Stomach (tissue), 9 donors: ENCODE measurements around the gene ARMC3. TPM values are rescaled to one million over a fixed set of nuclear protein-coding genes. Genes with fewer than 3 reads are reported as not detected.

ENCODE experiments used
- DNase-seq, 2 donors: peaks; one replicate each; pipeline versions ENCODE4 v3.0.0 to v3.0.0-alpha.2; 2013 to 2019
- H3K27ac ChIP-seq, 5 donors: fragments of 200-600 bp in 4 of 5; sonication (generic) in 4 of 5; one replicate each; pipeline ENCODE4 v1.5.1; 2013 to 2019; ENCODE audit warnings: mild to moderate bottlenecking in 1 of 5, moderate library complexity in 1 of 5
- H3K27me3 ChIP-seq, 3 donors: fragments of 200-600 bp; sonication (generic); one replicate each; pipeline ENCODE4 v1.5.1; 2017 to 2019; ENCODE audit warnings: mixed run types in 1 of 3
- H3K36me3 ChIP-seq, 4 donors: fragments of 200-600 bp; sonication (generic); 1 replicate in 3 of 4; 2 replicates in 1 of 4; pipeline ENCODE4 v1.5.1; 2016 to 2019
- H3K4me1 ChIP-seq, 4 donors: fragments of 200-600 bp; sonication (generic); one replicate each; pipeline ENCODE4 v1.5.1; 2016 to 2019
- H3K4me3 ChIP-seq, 4 donors: fragments of 200-600 bp; sonication (generic) in 3 of 4; one replicate each; pipeline ENCODE4 v1.5.1; 2016 to 2019; ENCODE audit warnings: mild to moderate bottlenecking in 1 of 4
- H3K9me3 ChIP-seq, 4 donors: fragments of 200-600 bp; sonication (generic); one replicate each; pipeline ENCODE4 v1.5.1; 2016 to 2019
- EP300 ChIP-seq: sonication (generic); formaldehyde crosslinking; IDR thresholded peaks from one replicate; pipeline ENCODE4 v1.6.1; 2017; ENCODE audit warnings: antibody characterized with exemption
- POLR2A ChIP-seq, 4 donors: fragments of 450-650 bp; IDR thresholded peaks; one replicate each; pipeline ENCODE4 v1.6.1; 2016; ENCODE audit warnings: antibody characterized with exemption in 4 of 4, control low read depth in 2 of 4, mild to moderate bottlenecking in 1 of 4, moderate library complexity in 1 of 4
- POLR2AphosphoS5 ChIP-seq, 3 donors: sonication (generic); formaldehyde crosslinking; IDR thresholded peaks; one replicate each; pipeline ENCODE4 v1.6.1; 2016; ENCODE audit warnings: antibody characterized with exemption in 3 of 3
- WGBS, 5 donors: extraction: QIAGEN DNeasy Blood & Tissue Kit in 3 of 5; methylation state at CpG; one replicate each; pipeline versions ENCODE4 v1.1.5 to v1.1.7; 2013 to 2018; 5-methylcytosine and 5-hydroxymethylcytosine counted together
- intact Hi-C: fragments of 100-400 bp; cut with DNase I; formaldehyde crosslinking; loops from one replicate; pipeline ENCODE4 v1.15.1; 2023; ENCODE audit warnings: low total_unique reads
- polyA plus RNA-seq, 3 donors: library from polyadenylated mRNA; stranded (reverse); fragments of 200-250 nt; gene quantifications; one replicate each; pipeline ENCODE4 v1.2.3, GENCODE V29; 2013
- total RNA-seq, 5 donors: library from RNA; depleted of rRNA; stranded (reverse); fragments of >200 nt; gene quantifications; one replicate each; pipeline versions ENCODE4 v1.1.0 to v1.2.3, GENCODE V29; 2014 to 2016
- TF ChIP-seq, protein P1 (sequence below), 7 experiments: fragments of 450-650 bp in 4 of 7; fragments of 200-600 bp in 3 of 7; sonication (generic) in 3 of 7; IDR thresholded peaks; one replicate each; pipeline ENCODE4 v1.5.1; 2016 to 2019; ENCODE audit warnings: antibody characterized with exemption in 7 of 7, control low read depth in 2 of 7, mild to moderate bottlenecking in 1 of 7
- donor health status: healthy with polysubstance abuse.
- donor health status: Bipolar disorder and iron deficiency.
- donor health status: healthy.

ARMC3 gene
- total and polyA plus RNA-seq, 8 donors = not detected

DNA sequence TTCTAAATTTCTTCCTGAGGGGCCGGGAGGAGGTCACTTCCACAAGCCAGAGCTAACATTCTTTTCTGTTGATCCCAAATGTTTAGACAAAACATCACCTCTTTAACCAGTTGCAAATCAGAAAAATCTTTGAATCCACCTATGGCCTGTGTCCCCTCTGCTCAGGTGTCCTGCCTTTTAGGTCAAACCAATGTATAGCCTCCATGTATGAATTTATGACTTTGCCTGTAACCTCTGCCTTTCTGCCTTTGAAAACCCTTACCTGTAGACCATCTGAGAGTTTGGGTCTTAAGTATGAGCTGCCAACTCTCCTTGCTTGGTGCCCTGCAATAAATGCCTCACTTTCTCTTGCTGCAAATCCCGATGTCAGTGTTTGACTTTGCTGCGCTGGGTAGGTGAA, 123.4 kb downstream of the ARMC3 start:
- WGBS, 5 donors = 91 to 96% (median 93%) methylated on average over 3 of the region's 3 CpGs
- TF ChIP-seq EP300 (no peak), POLR2A (IDR thresholded peaks at IDR 0.05) (no peak), POLR2AphosphoS5 (IDR thresholded peaks at IDR 0.05) (no peak)
- TF ChIP-seq, protein P1, sequence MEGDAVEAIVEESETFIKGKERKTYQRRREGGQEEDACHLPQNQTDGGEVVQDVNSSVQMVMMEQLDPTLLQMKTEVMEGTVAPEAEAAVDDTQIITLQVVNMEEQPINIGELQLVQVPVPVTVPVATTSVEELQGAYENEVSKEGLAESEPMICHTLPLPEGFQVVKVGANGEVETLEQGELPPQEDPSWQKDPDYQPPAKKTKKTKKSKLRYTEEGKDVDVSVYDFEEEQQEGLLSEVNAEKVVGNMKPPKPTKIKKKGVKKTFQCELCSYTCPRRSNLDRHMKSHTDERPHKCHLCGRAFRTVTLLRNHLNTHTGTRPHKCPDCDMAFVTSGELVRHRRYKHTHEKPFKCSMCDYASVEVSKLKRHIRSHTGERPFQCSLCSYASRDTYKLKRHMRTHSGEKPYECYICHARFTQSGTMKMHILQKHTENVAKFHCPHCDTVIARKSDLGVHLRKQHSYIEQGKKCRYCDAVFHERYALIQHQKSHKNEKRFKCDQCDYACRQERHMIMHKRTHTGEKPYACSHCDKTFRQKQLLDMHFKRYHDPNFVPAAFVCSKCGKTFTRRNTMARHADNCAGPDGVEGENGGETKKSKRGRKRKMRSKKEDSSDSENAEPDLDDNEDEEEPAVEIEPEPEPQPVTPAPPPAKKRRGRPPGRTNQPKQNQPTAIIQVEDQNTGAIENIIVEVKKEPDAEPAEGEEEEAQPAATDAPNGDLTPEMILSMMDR (IDR thresholded peaks at IDR 0.05) = no peak
- no peak overlapping the region for H3K4me3 ChIP-seq
- H3K9me3 ChIP-seq = no peaks in the 10 kb centered on the region
- intact Hi-C loops = no loop called here
- H3K4me1 ChIP-seq = peaks cover 0 to 12% (median 2%) of the 10 kb centered on the region in 4 donors
- DNase-seq = no peak
- H3K27me3 ChIP-seq = no peaks in the 10 kb centered on the region
- no peaks in the 10 kb centered on the region for H3K36me3 ChIP-seq
- no peak overlapping the region for H3K27ac ChIP-seq

DNA sequence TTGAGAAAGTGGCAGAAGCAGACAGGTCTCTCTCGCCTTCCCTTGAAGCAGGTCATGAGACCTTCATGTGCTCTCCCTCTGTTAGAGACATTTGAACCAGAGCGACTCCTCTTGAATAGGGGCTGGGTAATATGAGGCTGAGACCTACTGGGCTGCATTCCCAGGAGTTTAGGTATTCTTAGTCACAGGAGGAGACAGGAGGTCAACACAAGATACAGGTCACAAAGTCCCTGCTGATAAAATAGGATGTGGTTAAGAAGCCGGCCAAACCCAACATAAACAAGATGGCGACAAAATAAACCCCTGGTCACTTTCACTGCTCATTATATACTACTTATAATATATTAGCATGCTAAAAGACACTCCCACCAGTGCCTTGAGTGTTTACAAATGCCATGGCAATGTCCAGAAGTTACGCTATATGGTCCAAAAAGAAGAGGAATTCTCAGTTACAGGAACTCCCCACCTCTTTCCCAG, 124.0 kb downstream of the ARMC3 start:
- 77 to 87% (median 86%) methylated on average over 5 of the region's 5 CpGs for WGBS, 5 donors
- intact Hi-C loops = no loop called here
- Histone ChIP-seq H3K4me1 (peaks cover 0 to 11% (median 2%) of the 10 kb centered on the region in 4 donors), H3K27me3 (no peaks in the 10 kb centered on the region), H3K9me3 (no peaks in the 10 kb centered on the region), H3K27ac (no peak overlapping the region), H3K36me3 (no peaks in the 10 kb centered on the region), H3K4me3 (no peak overlapping the region)
- TF ChIP-seq, protein P1 (IDR thresholded peaks at IDR 0.05) = no peak
- TF ChIP-seq EP300 (no peak), POLR2A (IDR thresholded peaks at IDR 0.05) (no peak), POLR2AphosphoS5 (IDR thresholded peaks at IDR 0.05) (no peak)
- no peak for DNase-seq

DNA sequence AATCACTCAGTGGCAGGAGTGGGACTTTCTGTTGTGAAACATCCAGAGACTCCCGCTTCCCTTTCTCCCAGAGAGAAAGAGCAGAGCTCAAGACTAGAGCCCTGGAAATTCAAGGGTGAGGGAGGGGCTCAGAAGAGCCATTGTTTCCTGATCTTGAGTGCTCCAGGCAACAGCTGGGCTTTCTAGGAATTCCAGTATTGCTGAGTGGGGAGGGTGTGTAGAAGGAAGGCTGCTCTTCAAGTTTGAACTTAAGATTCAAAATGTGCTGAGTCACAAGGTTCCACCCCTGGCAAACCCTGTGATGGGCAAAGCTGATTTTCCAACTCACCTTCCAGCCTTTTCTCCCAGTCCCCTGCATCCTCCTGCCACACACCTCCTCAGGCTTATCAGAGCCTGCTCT, 125.2 kb downstream of the ARMC3 start:
- TF ChIP-seq POLR2AphosphoS5 (IDR thresholded peaks at IDR 0.05) (no peak), EP300 (no peak), POLR2A (IDR thresholded peaks at IDR 0.05) (no peak)
- TF ChIP-seq, protein P1 (IDR thresholded peaks at IDR 0.05) = no peak
- Histone ChIP-seq H3K27ac (no peak overlapping the region), H3K27me3 (no peaks in the 10 kb centered on the region), H3K4me1 (no peaks in the 10 kb centered on the region), H3K36me3 (no peaks in the 10 kb centered on the region), H3K9me3 (no peaks in the 10 kb centered on the region), H3K4me3 (no peak overlapping the region)
- intact Hi-C loops = no loop called here
- WGBS, 5 donors = 39 to 63% (median 55%) methylated on average over 1 of the region's 1 CpG
- peak in 1 of 2 donors; percentile 63 for DNase-seq

DNA sequence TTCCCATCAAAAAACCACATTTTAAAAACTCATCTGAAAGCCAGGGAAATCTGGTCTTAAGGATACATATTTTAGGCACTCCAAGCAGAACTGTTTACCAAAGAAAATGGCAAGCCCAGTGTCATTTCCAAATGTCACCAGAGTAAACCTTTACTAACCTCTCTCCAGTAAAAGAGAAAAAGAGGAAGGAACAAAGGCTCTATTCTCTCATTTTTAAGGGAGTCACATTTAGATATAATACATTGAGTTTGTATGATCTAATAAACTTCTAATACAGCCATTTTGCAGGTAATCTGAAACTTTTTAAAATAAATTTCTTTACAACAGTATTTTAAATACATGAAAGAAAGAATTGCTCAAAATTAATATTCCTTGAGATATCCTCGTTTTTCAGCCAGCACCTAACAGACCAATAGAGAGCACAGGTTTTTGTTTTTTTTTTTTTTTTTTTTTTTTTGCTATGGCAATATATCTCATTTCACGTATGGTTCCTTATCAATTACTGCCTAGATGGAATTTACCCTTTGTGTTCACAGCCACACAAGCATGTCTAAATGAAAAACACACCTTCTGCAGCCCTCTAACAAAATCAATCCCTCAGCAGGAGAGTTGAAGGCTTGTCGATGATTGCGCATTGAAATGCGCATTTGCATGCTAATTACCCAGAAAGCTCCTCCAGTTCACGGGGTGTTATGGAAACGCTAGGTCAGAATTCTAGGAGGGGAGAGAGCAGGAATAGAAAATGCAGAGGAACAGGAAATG, 127.8 kb downstream of the ARMC3 start:
- Histone ChIP-seq H3K27ac (no peak overlapping the region), H3K27me3 (no peaks in the 10 kb centered on the region), H3K36me3 (no peaks in the 10 kb centered on the region), H3K4me1 (no peaks in the 10 kb centered on the region), H3K4me3 (no peak overlapping the region), H3K9me3 (peaks cover 0 to 7% (median 0%) of the 10 kb centered on the region in 4 donors)
- TF ChIP-seq, protein P1 (IDR thresholded peaks at IDR 0.05) = no peak
- TF ChIP-seq POLR2AphosphoS5 (IDR thresholded peaks at IDR 0.05) = no peak
- no peak for TF ChIP-seq POLR2A (IDR thresholded peaks at IDR 0.05)
- TF ChIP-seq EP300 = no peak
- intact Hi-C loops = no loop called here
- WGBS, 5 donors = 30 to 51% (median 48%) methylated on average over 7 of the region's 7 CpGs
- DNase-seq = peak in 1 of 2 donors; percentile 32
